CD4-positive, alpha-beta T cell (primary cell): ENCODE results near the gene PIGH. TPM values are rescaled to one million over a fixed set of nuclear protein-coding genes. Genes with fewer than 3 reads are reported as not detected.

Experiments
- ATAC-seq: fragments of 200-7000 bp; cut with Tn5 transposase; one replicate; pipeline ENCODE4 v1.10.0; 2022; ENCODE audit warnings: mild to moderate bottlenecking; ENCODE audit not compliant: poor library complexity
- CTCF ChIA-PET: fragments of 350-600 bp; sonication (Branson Sonifier 250); formaldehyde crosslinking; loops from one replicate; lab custom pipeline; 2021; ENCODE audit warnings: antibody characterized with exemption, inconsistent platforms; lab: Charles Lee
- POLR2A ChIA-PET: fragments of 350-600 bp; sonication (Branson Sonifier 250); formaldehyde crosslinking; loops from one replicate; lab custom pipeline; 2021; ENCODE audit warnings: antibody characterized with exemption, inconsistent platforms; lab: Charles Lee
- DNase-seq, 14 experiments: peaks; one replicate each; pipeline ENCODE4 v3.0.0-alpha.2; 2013 to 2020; ENCODE audit warnings: mixed read lengths in 2 of 14
- H3K27ac ChIP-seq, 2 donors: one replicate each; pipeline versions ENCODE4 v1.5.1 to v1.7.0; 2013; ENCODE audit warnings: low read length in 2 of 2, low read depth in 1 of 2, mild to moderate bottlenecking in 1 of 2
- H3K27me3 ChIP-seq, 2 experiments: 1 replicate in 1 of 2; 2 replicates in 1 of 2; pipeline versions ENCODE4 v1.6.1 to v1.7.0; 2013; ENCODE audit warnings: low read length in 2 of 2, control low read depth in 1 of 2, mild to moderate bottlenecking in 1 of 2, moderate library complexity in 1 of 2; ENCODE audit not compliant: insufficient read depth in 2 of 2, control insufficient read depth in 1 of 2
- H3K36me3 ChIP-seq: one replicate; pipeline ENCODE4 v1.6.1; 2013; ENCODE audit warnings: low read length, control low read depth; ENCODE audit not compliant: insufficient read depth
- H3K4me1 ChIP-seq: one replicate; pipeline ENCODE4 v1.6.1; 2013; ENCODE audit warnings: low read length, control low read depth; ENCODE audit not compliant: insufficient read depth
- H3K4me3 ChIP-seq: one replicate; pipeline ENCODE4 v1.5.1; 2013; ENCODE audit warnings: mild to moderate bottlenecking, low read length, moderate library complexity
- H3K9me3 ChIP-seq, 2 experiments: 1 replicate in 1 of 2; 2 replicates in 1 of 2; pipeline versions ENCODE4 v1.6.1 to v1.7.0; 2013; ENCODE audit warnings: low read length in 2 of 2, mild to moderate bottlenecking in 2 of 2, control low read depth in 1 of 2, moderate library complexity in 1 of 2; ENCODE audit not compliant: control insufficient read depth in 1 of 2, insufficient read depth in 1 of 2
- H3K27ac Mint-ChIP-seq: one replicate; pipeline ENCODE4 v1.8.0; 2020; ENCODE audit warnings: mixed read lengths
- H3K27me3 Mint-ChIP-seq: one replicate; pipeline ENCODE4 v1.8.0; 2021; ENCODE audit warnings: mixed read lengths
- H3K36me3 Mint-ChIP-seq: one replicate; pipeline ENCODE4 v1.8.0; 2021; ENCODE audit warnings: low read depth, mixed read lengths
- H3K4me1 Mint-ChIP-seq: one replicate; pipeline ENCODE4 v1.8.0; 2021; ENCODE audit warnings: low read depth, mixed read lengths
- H3K4me3 Mint-ChIP-seq: one replicate; pipeline ENCODE4 v1.8.0; 2020; ENCODE audit warnings: mild to moderate bottlenecking, mixed read lengths
- H3K9me3 Mint-ChIP-seq: one replicate; pipeline ENCODE4 v1.8.0; 2020; ENCODE audit warnings: mixed read lengths
- CTCF ChIP-seq: fragments of 200-600 bp; IDR thresholded peaks from one replicate; pipeline ENCODE4 v1.8.0; 2022; ENCODE audit warnings: antibody characterized with exemption, mild to moderate bottlenecking
- intact Hi-C, 2 experiments: fragments of 100-400 bp; cut with DNase I in 1 of 2; cut with micrococcal nuclease in 1 of 2; formaldehyde crosslinking; loops; one replicate each; pipeline versions ENCODE4 v1.15.1 to v1.9.0; 2023 to 2025; cut with DNase I, micrococcal nuclease
- total RNA-seq, 174 experiments: library from RNA in 2 of 174; stranded (reverse) in 2 of 174; gene quantifications; one replicate each; pipeline ENCODE4 v1.2.3 and lab custom pipeline; 2021 to 2026

PIGH gene
- total RNA-seq, 2 experiments from 2014 or later = 66.0 to 69.7 TPM

- Histone ChIP-seq H3K4me1 (peaks cover 3% of the 10 kb centered on the region), H3K4me3 (no peak overlapping the region), H3K36me3 (no peaks in the 10 kb centered on the region), H3K9me3 (peaks cover 0 to 1% of the 10 kb centered on the region in 2 experiments), H3K27me3 (no peaks in the 10 kb centered on the region), H3K27ac (no peak overlapping the region)
- DNase-seq (no peak), ATAC-seq (no peak)
- POLR2A ChIA-PET = no interaction called here
- H3K4me1 Mint-ChIP-seq = no peaks in the 10 kb centered on the region
- H3K9me3 Mint-ChIP-seq = no peaks in the 10 kb centered on the region
- no peak for TF ChIP-seq CTCF
- intact Hi-C loops = no loop called here
- H3K27me3 Mint-ChIP-seq = no peaks in the 10 kb centered on the region
- no peak overlapping the region for H3K27ac Mint-ChIP-seq
- CTCF ChIA-PET = interaction anchor here (1.1 to 1.6 kb wide), 2 partner anchors 33 to 140 kb away, joined by 3 to 4 read pairs; partner anchors contain the start of gene PIGH
- H3K36me3 Mint-ChIP-seq = no peaks in the 10 kb centered on the region
- no peak overlapping the region for H3K4me3 Mint-ChIP-seq
These were observed 33.2 kb downstream of the PIGH start for GRCh38 chr14:67566908-67567307.

- no peaks in the 10 kb centered on the region for H3K4me1 Mint-ChIP-seq
- no peaks in the 10 kb centered on the region for H3K27me3 Mint-ChIP-seq
- Histone ChIP-seq H3K9me3 (no peaks in the 10 kb centered on the region), H3K4me1 (no peaks in the 10 kb centered on the region), H3K4me3 (no peak overlapping the region), H3K36me3 (no peaks in the 10 kb centered on the region), H3K27ac (no peak overlapping the region), H3K27me3 (no peaks in the 10 kb centered on the region)
- H3K27ac Mint-ChIP-seq = no peak overlapping the region
- no peaks in the 10 kb centered on the region for H3K36me3 Mint-ChIP-seq
- DNase-seq (no peak), ATAC-seq (no peak)
- intact Hi-C loops = no loop called here
- ChIA-PET POLR2A (interaction anchor here (0.7 kb wide), 1 partner anchor 77 kb away, joined by 3 read pairs; no protein-coding TSS in a partner anchor), CTCF (no interaction called here)
- TF ChIP-seq CTCF = no peak
- no peak overlapping the region for H3K4me3 Mint-ChIP-seq
- no peaks in the 10 kb centered on the region for H3K9me3 Mint-ChIP-seq
These were observed 35.8 kb downstream of the PIGH start for GRCh38 chr14:67564236-67564635.

- H3K36me3 ChIP-seq = no peaks in the 10 kb centered on the region
- no peak overlapping the region for H3K27ac Mint-ChIP-seq
- H3K4me1 ChIP-seq = no peaks in the 10 kb centered on the region
- no peak overlapping the region for H3K27ac ChIP-seq
- POLR2A ChIA-PET = no interaction called here
- no peak overlapping the region for H3K4me3 Mint-ChIP-seq
- H3K9me3 Mint-ChIP-seq = no peaks in the 10 kb centered on the region
- TF ChIP-seq CTCF = no peak
- no peak overlapping the region for H3K4me3 ChIP-seq
- ATAC-seq (no peak), DNase-seq (no peak)
- H3K36me3 Mint-ChIP-seq = no peaks in the 10 kb centered on the region
- no peaks in the 10 kb centered on the region for H3K27me3 Mint-ChIP-seq
- no peaks in the 10 kb centered on the region for H3K4me1 Mint-ChIP-seq
- CTCF ChIA-PET = no interaction called here
- intact Hi-C loops = no loop called here
- H3K27me3 ChIP-seq = peaks cover 0 to 2% of the 10 kb centered on the region in 2 experiments
- no peaks in the 10 kb centered on the region for H3K9me3 ChIP-seq
These were observed 37.3 kb downstream of the PIGH start for GRCh38 chr14:67562776-67563150.
